ENCODE results near the gene ADCY1.

- TF ChIP-seq CTCF (conservative IDR thresholded peaks at IDR 0.05 in 1 of 2, IDR thresholded peaks at IDR 0.05 in 1 of 2; ENCODE audit: low read depth in 1 of 2, low read length in 2 of 2) (no peak), EZH2 (IDR thresholded peaks at IDR 0.05; ENCODE audit: low read length, missing control alignments) (no peak)
Observed at GRCh38 chr7:45660201-45660900, 86.2 kb downstream of the ADCY1 start.
